ENCODE measurements around the gene OR51I1.

- TF ChIP-seq MAX (CRISPR knock-in tag; IDR thresholded peaks at IDR 0.05) (no peak), CREM (CRISPR knock-in tag; IDR thresholded peaks at IDR 0.05) (no peak), SMAD3 (CRISPR knock-in tag; IDR thresholded peaks at IDR 0.05; ENCODE audit: borderline replicate concordance) (no peak), NR3C1 (CRISPR knock-in tag; conservative IDR thresholded peaks at IDR 0.05; ENCODE audit: low read depth) (no peak), ZNF121 (CRISPR knock-in tag; IDR thresholded peaks at IDR 0.05) (no peak), ZNF416 (CRISPR knock-in tag; IDR thresholded peaks at IDR 0.05) (no peak)
- TF ChIP-seq, protein P1, sequence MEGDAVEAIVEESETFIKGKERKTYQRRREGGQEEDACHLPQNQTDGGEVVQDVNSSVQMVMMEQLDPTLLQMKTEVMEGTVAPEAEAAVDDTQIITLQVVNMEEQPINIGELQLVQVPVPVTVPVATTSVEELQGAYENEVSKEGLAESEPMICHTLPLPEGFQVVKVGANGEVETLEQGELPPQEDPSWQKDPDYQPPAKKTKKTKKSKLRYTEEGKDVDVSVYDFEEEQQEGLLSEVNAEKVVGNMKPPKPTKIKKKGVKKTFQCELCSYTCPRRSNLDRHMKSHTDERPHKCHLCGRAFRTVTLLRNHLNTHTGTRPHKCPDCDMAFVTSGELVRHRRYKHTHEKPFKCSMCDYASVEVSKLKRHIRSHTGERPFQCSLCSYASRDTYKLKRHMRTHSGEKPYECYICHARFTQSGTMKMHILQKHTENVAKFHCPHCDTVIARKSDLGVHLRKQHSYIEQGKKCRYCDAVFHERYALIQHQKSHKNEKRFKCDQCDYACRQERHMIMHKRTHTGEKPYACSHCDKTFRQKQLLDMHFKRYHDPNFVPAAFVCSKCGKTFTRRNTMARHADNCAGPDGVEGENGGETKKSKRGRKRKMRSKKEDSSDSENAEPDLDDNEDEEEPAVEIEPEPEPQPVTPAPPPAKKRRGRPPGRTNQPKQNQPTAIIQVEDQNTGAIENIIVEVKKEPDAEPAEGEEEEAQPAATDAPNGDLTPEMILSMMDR (IDR thresholded peaks at IDR 0.05) = no peak
Measured at GRCh38 chr11:5423131-5423530, 18.2 kb downstream of the OR51I1 start.
